ENCODE measurements around the gene DDIT3.

Gene DDIT3

DNA sequence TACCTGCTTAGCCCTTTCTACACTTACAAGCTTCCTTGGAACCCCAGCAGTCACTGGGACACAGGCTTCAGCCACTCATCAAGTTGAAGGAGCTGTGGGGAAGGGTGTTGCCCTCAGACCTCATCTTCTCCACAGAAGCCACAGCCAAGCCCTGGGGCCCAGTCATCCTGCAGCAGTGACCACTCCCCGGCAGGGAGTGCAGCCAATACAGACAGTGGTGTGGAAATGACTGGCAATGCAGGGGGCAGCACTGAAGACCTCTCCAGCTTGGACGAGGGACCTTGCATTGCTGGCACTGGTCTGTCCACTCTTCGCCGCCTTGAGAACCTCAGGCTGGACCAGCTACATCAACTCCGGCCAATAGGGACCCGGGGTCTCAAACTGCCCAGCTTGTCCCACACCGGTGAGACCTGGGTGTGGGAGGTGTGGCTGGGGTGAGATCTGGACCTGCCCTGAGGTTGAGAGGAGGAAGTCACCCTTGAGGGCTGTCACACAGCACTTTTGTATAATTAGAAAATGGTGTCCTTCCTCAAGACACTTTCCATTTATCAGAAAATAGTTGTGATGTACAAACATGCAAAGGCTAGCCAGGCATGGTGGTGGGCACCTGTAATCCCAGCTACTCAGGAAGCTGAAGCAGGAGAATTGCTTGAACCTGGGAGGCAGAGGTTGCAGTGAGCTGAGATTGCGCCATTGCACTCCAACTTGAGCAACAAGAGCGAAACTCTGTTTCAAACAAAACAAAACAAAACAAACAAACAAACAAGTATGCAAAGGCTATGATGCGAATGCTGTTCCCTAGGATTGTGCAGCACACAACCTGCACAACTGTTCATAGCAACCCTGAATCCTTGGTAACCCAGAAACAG, 50.8 kb downstream of the DDIT3 start:
- Mint-ChIP-seq H3K4me3 (no peak overlapping the region), H3K27ac (no peak overlapping the region), H3K4me1 (ENCODE audit: low read depth) (peaks cover 21% of the 10 kb centered on the region), H3K9me3 (no peaks in the 10 kb centered on the region), H3K27me3 (ENCODE audit: low read depth) (no peaks in the 10 kb centered on the region), H3K36me3 (ENCODE audit: low read depth) (peaks cover 39% of the 10 kb centered on the region)

GRCh38 chr12:57467915-57468314, 52.4 kb downstream of the DDIT3 start:
- Mint-ChIP-seq H3K9me3 (no peaks in the 10 kb centered on the region), H3K4me1 (ENCODE audit: low read depth) (peaks cover 23% of the 10 kb centered on the region), H3K27ac (no peak overlapping the region), H3K36me3 (ENCODE audit: low read depth) (peaks cover 27% of the 10 kb centered on the region), H3K27me3 (ENCODE audit: low read depth) (no peaks in the 10 kb centered on the region), H3K4me3 (no peak overlapping the region)

DNA sequence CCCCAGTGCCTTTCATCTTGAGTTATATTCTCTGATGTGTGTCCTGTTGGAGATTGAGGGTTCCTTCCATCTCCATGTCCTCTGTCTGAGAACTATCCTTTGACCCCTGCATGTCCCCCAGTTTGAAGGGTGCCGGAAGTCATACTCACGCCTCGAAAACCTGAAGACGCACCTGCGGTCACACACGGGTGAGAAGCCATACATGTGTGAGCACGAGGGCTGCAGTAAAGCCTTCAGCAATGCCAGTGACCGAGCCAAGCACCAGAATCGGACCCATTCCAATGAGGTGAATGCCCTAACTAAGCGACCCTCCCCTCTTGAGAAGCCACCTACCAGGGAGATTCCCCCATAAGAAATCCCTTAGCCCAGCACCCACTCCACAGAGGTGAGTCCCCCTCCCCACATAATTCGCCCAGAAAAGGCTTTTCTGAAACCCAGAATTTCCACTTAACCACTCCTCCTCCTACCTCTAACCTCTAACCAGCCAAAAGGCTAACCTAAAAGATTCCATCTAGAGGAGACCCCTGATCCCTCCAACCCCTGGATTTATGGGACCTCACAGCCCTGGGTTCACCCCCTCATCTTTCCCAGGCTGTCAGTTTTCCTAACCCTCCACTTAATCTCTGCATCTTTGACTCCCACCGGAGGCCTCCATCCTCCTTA, 53.0 kb downstream of the DDIT3 start:
- peaks cover 22% of the 10 kb centered on the region for H3K36me3 Mint-ChIP-seq (ENCODE audit: low read depth)
- H3K9me3 Mint-ChIP-seq = no peaks in the 10 kb centered on the region
- H3K27ac Mint-ChIP-seq = peak overlapping the region; percentile 18
- H3K4me3 Mint-ChIP-seq = no peak overlapping the region
- H3K27me3 Mint-ChIP-seq (ENCODE audit: low read depth) = peaks cover 5% of the 10 kb centered on the region
- H3K4me1 Mint-ChIP-seq (ENCODE audit: low read depth) = peaks cover 26% of the 10 kb centered on the region
